NB4 (cell line): Measurements from ENCODE around the gene OLFM4.
A peak's percentile ranks its signal among the peaks of the same experiment; 100 is the strongest.

Experiments
- DNase-seq: peaks from one replicate; pipeline ENCODE4 v3.0.0; 2010; ENCODE audit warnings: low read depth
- H3K4me3 ChIP-seq: one replicate; pipeline ENCODE4 v1.5.1; 2011; ENCODE audit warnings: mild to moderate bottlenecking, low read depth, low read length, moderate library complexity
- MYC ChIP-seq: IDR thresholded peaks from 2 replicates; pipeline ENCODE4 v1.6.1; 2011; ENCODE audit warnings: low read depth, low read length
- POLR2A ChIP-seq: IDR thresholded peaks from 2 replicates; pipeline ENCODE4 v1.6.1; 2011; ENCODE audit warnings: mild to moderate bottlenecking; ENCODE audit not compliant: insufficient read length; ENCODE audit errors: extremely low read depth
- TF ChIP-seq, protein P1 (sequence below): IDR thresholded peaks from one replicate; pipeline ENCODE4 v1.5.1; 2012; ENCODE audit warnings: low read depth, low read length
- TF ChIP-seq, protein P2 (sequence below): IDR thresholded peaks from 2 replicates; pipeline ENCODE4 v1.6.1; 2011; ENCODE audit warnings: low read depth, low read length

Gene OLFM4

DNA sequence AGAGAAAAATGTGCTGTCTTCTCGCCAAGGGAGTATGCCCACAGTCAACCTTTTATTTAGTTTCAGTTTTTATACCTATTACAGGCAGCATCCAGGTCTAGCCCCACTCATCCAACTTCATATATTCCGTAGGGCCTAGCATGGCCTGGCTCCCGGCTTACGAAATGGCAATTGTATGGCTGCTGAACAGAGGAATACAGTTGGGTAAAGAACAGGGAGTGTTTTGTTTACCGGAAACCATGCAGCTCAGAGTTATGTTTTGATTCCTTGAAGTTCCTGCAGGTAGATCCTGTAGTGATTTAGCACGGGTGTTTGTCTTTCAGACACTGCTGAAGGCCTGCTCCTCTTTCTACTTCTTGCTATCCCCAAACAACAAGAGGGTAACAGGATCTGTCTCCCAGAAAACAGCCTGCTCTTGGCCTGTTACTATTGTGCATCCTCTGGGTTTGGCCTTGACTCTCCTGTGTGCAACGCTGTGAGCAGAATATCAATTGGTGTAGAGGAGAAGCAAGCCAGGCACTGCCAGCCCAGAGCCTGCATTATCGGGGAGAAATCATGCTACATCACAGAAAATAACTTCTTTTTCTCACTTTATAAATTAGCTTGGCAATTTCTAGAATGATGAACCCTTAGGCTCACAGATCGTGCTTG lies 32.4 kb downstream of the OLFM4 start:
- TF ChIP-seq MYC = no peak
- DNase-seq = no peak
- no peak overlapping the region for H3K4me3 ChIP-seq

DNA sequence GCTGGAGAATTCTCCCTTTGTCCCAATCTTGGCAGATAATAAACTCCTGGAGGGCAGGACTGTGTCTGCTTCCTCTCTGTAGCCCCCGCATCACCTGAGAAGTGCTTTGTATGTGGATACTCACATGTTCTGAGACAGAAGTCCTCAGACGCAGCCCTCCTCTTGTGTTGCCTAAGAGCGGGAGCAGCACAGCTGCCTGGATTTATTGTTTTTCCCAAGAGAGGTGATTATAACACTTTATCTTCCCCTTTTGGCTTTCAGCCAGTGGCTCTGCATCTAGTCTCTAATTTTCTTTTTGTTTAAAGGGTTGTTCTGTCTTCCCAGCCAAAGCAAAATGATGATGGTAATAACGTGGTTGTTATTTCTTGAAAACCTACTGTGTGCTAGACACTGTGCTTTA lies 36.1 kb downstream of the OLFM4 start:
- H3K4me3 ChIP-seq = no peak overlapping the region
- TF ChIP-seq, protein P1, sequence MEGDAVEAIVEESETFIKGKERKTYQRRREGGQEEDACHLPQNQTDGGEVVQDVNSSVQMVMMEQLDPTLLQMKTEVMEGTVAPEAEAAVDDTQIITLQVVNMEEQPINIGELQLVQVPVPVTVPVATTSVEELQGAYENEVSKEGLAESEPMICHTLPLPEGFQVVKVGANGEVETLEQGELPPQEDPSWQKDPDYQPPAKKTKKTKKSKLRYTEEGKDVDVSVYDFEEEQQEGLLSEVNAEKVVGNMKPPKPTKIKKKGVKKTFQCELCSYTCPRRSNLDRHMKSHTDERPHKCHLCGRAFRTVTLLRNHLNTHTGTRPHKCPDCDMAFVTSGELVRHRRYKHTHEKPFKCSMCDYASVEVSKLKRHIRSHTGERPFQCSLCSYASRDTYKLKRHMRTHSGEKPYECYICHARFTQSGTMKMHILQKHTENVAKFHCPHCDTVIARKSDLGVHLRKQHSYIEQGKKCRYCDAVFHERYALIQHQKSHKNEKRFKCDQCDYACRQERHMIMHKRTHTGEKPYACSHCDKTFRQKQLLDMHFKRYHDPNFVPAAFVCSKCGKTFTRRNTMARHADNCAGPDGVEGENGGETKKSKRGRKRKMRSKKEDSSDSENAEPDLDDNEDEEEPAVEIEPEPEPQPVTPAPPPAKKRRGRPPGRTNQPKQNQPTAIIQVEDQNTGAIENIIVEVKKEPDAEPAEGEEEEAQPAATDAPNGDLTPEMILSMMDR = no peak
- TF ChIP-seq MYC (no peak), POLR2A (no peak)
- TF ChIP-seq, protein P2, sequence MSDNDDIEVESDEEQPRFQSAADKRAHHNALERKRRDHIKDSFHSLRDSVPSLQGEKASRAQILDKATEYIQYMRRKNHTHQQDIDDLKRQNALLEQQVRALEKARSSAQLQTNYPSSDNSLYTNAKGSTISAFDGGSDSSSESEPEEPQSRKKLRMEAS = no peak
- peak; percentile 43 for DNase-seq

DNA sequence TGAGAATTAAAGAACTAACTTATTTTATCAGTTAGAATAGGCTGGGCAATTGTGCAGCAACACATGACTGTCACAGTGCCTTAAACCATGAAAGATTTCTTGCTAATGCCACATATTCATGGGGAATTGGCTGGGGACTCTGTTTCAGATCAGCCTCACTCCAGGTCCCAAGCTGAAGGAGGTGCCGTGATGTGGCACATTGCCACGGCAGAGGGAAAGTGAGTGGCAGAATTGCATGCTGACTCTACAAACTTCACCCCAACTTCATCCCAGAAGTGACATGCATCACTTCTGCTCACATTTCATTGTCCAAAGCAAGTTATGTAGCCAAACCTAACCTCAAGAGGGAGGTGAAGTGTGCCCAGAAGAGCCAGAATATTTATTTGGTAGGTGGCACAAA lies 37.8 kb downstream of the OLFM4 start:
- TF ChIP-seq POLR2A = no peak
- TF ChIP-seq, protein P1 = no peak
- TF ChIP-seq, protein P2 = no peak
- no peak for TF ChIP-seq MYC
- DNase-seq = no peak
- no peak overlapping the region for H3K4me3 ChIP-seq

DNA sequence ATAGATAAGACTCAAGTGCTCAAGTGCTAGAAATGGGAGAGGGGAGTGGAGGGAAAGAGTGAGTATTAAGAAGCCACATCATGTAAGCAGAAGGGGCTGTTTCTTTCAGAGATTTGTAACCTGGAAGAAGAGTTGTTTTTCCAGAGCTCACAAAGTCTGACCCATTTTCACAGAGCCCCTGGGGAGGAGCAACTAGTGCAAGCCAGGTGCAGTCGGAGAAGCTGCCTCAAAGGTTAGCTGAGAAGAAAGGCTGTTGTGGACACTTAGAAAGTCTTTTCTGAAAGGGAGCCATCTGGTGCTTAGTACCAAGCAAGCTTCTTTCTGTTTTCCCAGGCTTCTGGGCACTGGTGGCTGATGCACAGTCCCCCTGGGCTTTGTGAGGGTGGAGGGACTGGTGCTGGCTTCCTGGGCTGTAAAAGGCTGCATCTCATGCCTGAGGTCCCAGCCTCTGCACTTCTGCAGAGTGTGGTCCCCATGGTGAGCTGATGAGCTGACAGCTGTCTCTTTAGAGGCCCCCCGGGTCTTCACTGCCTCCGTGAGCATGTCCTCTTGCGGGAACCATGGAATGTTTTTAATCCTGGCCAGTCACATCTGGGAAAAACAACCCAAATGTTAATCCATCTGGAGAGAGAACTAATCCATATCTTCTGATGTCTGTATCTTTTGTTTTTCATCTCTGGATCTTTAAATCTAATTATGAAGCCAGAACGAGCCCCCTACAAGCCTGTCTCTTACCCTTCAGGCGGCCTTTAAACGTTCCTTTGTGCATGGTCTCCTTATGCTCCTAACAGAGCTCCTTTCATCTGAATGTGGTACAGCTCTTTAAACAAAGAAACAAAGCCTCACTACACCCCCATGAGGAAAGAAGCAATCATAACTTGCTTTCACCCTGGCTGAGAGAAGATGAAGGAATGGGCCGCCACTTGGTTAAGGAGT lies 40.2 kb downstream of the OLFM4 start:
- no peak overlapping the region for H3K4me3 ChIP-seq
- DNase-seq = no peak
- TF ChIP-seq, protein P2 = no peak
- no peak for TF ChIP-seq POLR2A
- no peak for TF ChIP-seq MYC
- TF ChIP-seq, protein P1 = no peak

DNA sequence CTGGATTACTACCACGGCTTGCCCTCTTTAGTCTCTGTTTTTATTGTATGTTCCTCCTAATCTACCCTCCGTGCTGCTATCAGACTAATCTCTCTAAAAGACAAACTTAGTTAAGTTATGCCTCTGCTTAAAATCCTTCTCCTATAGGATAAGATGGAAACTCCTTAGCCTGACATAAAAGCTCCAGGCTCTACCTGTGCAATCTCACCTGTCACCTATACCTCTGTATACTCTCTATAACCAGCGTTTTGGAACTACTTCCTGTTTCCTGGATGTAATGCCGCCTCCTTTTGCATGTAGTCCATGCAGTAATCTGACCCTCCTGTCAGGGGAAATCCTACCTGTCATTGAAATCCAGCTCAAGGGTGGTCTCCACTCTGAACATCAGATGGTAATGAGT lies 41.2 kb downstream of the OLFM4 start:
- no peak for DNase-seq
- no peak overlapping the region for H3K4me3 ChIP-seq
- TF ChIP-seq MYC (no peak), POLR2A (no peak)
- TF ChIP-seq, protein P1 = no peak
- TF ChIP-seq, protein P2 = no peak

DNA sequence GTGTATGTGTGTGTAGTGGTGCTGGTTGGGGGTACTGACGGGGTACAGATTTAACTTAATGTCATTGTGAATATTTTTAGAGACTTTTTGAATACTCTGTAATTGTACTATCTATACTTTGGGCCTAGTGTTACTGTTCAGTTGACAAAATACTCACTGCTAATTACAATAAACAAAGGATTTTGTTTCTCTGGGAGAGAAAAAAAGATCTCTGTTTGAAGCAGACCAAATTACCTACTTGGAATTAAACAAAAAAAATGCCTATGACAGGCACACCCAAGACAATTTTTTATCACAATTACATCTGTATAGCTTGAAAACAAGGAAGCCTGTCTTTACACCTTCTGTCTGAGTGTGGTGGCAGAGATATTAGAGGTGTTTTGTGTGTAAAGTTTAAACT lies 45.1 kb downstream of the OLFM4 start:
- no peak overlapping the region for H3K4me3 ChIP-seq
- TF ChIP-seq MYC (no peak), POLR2A (no peak)
- TF ChIP-seq, protein P2 = no peak
- TF ChIP-seq, protein P1 = no peak
- DNase-seq = no peak
